Hematopoietic multipotent progenitor cell treated with erythropoietin and hydrocortisone succinate and interleukin-3 and kit ligand, for 4 days (in vitro differentiated cells): ENCODE data around the gene SUMF2.
"Not testable (repeated sequence)": the region's sequence is repeated elsewhere in the genome, so short reads cannot be mapped to it uniquely, and the experiment has no call there.

ENCODE experiments used
- DNase-seq: peaks from one replicate; pipeline ENCODE4 v3.0.0-alpha.2; 2015

The SUMF2 gene

DNA sequence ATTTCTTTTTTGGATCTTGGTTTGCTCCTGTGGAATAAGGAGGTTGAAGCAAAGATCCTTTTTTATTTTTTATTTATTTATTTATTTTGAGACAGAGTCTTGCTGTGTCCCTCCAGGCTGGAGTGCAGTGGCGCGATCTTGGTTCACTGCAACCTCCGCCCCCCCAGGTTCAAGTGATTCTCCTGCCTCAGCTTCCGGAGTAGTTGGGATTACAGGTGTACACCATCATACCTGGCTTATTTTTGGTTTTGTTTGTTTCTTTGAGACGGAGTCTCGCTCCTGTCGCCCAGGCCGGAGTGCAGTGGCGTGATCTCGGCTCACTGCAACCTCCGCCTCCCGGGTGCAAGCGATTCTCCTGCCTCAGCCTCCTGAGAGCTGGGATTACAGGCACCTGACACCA, 2.3 kb downstream of the SUMF2 start:
- not testable (repeated sequence) for DNase-seq

GRCh38 chr7:56074371-56074791, 10.3 kb downstream of the SUMF2 start:
- peak; percentile 91 for DNase-seq

DNA sequence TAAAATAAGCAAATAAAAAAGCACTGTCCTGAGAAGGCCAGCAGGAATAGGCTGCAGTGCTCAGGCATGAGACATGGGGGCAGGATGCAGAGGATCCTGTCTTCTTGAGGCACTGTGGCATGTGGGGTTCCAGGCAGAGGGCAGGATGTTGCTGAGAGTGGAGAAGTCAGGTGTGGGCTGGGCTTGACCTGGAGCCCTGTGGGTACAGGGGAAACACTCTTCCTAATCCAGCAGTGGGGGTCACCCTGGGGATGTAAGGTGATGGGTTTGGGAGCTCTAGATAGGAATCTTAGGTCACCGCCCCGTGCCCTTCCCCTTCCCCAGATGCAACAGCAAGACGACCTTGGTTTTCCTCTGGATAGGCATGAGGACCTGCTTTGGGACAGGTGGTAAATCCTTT, 13.6 kb downstream of the SUMF2 start:
- no peak for DNase-seq

DNA sequence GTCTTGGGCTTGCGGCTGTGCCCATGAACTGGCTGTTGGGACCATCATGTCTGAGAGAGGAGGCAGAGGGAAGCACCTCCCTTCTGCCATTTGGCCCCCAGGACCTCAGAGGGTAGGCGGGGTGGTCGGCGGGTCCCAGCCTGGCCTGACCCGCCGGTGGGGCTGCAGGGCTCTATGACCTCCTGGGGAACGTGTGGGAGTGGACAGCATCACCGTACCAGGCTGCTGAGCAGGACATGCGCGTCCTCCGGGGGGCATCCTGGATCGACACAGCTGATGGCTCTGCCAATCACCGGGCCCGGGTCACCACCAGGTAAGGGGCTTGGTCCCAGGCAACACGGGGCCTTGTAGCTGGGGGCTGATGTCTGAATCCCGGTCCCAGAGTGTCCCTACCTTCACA, 14.1 kb downstream of the SUMF2 start:
- DNase-seq, result no peak

DNA sequence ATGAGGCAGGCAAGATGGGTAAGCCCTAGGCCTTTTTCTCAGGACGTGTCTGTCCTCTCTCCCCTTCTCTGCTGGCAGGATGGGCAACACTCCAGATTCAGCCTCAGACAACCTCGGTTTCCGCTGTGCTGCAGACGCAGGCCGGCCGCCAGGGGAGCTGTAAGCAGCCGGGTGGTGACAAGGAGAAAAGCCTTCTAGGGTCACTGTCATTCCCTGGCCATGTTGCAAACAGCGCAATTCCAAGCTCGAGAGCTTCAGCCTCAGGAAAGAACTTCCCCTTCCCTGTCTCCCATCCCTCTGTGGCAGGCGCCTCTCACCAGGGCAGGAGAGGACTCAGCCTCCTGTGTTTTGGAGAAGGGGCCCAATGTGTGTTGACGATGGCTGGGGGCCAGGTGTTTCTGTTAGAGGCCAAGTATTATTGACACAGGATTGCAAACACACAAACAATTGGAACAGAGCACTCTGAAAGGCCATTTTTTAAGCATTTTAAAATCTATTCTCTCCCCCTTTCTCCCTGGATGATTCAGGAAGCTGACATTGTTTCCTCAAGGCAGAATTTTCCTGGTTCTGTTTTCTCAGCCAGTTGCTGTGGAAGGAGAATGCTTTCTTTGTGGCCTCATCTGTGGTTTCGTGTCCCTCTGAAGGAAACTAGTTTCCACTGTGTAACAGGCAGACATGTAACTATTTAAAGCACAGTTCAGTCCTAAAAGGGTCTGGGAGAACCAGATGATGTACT, 15.5 kb downstream of the SUMF2 start:
- DNase-seq, result no peak

DNA sequence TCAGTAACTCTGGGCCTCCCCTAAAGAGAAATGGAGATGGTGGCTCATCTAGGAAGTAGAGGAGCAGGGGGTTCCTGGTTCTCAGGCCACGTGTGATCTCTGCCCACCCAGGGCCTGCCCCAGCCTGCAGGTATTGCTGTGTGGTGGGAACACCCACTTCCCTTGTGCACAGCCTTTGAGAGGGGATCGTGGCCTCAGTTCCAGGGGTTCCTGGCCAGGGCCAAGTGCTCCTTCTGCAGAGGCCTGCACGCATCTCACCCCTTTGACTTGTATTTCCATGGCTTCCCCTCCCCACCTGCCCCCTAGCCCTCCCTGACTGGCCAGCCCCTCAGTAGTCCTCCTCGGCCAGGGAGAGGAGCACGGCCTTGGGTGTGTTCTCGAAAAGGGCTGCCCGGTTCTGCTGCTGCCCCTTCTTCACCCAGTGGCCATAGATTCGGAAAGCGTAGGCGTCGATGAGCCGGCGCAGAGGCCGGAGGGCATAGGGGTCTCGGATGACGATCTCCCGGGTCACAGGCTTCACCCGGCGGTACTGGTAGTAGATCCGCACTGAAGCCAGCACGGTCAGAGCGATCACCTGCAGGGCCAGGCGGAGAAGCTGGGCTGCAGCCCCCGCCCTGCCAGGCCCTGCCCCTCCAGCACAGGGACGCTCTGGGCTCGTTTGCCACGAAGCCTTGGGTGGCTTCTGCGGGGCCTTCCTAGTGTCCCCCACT, 16.8 kb downstream of the SUMF2 start:
- DNase-seq, result not testable (repeated sequence)

- no peak for DNase-seq
Observed at GRCh38 chr7:56081626-56082340, 17.7 kb downstream of the SUMF2 start.

DNA sequence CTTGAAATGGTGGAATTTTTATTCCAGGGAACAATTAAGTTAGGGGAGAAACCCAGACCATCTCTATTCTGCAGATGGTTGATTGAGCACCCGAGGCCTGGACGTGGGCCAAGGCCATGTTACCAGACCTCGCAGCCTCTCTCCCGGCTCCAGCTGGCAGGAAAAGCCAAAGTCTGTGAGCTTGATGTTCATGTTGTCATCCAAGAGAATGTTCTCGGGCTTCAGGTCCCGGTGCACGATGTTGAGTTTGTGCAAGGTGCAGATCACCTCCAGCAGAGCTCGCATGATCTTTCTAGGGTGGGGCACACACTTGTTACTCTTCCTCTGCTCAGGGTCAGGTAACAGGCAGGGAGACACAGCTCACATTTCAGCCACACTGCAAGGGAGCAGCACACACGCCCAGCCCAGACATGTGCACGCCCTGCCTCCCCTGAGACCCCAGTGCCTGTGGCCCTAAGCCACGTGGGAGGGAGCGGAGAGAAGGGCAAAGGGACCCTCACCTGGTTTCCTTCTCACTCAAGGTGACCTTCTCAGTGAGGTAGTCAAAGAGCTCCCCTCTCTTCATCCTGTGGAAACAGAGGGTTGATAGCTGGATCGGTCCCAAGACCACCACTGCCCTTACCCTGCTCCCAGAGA, 19.2 kb downstream of the SUMF2 start:
- DNase-seq, result no peak

DNA sequence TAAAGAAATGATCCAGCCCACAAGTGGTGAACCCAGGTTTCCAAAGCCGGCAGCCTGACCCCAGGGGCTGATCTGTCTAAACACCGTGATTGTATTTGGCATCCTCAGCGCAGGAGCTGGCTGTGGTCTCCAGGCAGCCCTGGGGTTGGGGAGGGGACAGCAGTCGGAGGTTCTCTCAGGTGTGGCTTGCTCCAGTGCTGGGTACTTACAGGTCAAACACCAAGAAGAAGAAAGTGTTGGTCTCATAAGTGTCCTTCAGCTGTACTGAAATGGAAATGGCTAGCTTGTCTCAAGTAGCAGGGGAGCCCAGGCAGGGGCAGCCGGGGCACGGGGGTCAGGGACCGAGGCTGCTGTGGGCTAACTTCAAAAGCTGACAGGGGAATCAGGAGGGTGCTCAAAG, 22.7 kb downstream of the SUMF2 start:
- no peak for DNase-seq

DNA sequence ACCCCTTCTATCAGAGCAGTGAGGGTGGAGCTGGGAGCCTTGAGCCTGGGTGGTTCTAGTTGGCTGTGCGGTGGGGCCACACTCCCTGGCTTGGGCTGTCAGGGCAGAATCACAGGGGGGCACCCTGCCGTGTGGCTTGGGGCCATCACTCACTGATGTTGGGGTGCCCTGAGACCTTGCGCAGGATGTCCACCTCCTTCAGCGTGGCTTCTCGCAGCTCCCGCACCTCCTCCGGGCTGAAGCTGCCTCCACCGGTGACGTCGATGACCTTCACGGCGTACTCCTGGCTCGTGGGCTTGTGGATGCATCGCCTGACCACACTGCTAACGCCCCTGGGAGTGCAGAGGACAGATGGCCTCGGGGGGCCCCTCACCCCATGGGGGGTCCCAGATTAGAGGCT, 23.4 kb downstream of the SUMF2 start:
- DNase-seq, result no peak

DNA sequence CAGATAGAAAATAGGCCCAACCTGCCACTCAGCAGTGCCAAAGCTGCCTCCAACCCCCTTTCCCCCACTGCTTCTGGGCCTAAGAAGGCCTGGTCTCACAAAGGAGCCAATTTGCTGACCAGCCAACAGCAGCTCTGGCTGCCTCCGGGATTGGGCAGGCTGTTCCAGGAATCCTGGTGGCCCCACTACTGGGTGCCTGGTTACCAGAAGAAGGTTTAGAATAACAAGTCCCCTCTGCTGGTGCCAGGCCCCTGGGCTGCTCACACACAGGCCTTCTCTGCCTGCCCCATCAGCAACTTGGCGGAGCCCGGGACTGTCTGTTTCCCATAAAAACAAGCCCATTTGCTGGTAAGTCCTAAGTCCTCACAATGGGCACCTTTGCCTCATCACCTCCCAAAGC, 27.5 kb downstream of the SUMF2 start:
- no peak for DNase-seq

GRCh38 chr7:56092388-56092787, 28.3 kb downstream of the SUMF2 start:
- DNase-seq, result not testable (repeated sequence)

DNA sequence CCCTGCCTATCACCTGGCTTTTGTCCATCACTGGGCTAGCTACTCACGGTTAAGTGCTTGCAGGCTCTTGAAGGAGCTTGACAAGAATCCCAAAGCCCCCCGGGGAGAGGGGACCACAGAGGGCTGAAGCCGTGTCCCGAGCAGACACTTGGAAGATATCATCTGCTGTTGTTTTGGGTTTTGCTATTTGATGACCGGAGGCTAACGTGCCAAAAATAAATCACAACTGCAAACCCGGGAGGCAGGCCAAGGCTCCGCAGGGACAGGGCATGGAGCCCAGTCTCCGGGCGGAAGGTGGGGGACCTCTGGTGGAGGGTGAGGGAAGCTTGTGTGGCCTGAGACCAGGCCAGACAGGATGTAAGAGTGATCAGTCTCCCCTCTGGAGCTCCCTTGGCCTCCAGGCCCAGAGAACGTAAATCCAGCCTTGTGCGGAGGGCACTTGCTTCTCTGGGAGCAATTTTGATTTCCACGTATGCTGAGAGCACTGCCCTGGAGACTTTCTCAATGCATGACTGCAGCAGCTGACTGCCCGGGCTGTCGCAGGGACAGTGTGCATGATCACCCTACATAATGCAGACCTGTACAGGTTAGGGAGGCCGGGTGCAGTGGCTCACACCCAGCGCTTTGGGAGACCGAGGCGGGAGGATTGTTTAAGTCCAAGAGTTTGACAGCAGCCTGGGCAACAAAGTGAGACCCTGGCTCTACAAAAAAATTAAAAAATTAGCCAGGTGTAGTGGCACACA, 28.9 kb downstream of the SUMF2 start, which contains the start of gene PHKG1:
PHKG1 (minus strand) TSS at position 164 of the 743 bp plus-strand sequence. CDS start 4,011 bp downstream, outside the sequence.
- DNase-seq, result peak; percentile 47

GRCh38 chr7:56097700-56098099, 33.6 kb downstream of the SUMF2 start:
- DNase-seq, result peak; percentile 68

DNA sequence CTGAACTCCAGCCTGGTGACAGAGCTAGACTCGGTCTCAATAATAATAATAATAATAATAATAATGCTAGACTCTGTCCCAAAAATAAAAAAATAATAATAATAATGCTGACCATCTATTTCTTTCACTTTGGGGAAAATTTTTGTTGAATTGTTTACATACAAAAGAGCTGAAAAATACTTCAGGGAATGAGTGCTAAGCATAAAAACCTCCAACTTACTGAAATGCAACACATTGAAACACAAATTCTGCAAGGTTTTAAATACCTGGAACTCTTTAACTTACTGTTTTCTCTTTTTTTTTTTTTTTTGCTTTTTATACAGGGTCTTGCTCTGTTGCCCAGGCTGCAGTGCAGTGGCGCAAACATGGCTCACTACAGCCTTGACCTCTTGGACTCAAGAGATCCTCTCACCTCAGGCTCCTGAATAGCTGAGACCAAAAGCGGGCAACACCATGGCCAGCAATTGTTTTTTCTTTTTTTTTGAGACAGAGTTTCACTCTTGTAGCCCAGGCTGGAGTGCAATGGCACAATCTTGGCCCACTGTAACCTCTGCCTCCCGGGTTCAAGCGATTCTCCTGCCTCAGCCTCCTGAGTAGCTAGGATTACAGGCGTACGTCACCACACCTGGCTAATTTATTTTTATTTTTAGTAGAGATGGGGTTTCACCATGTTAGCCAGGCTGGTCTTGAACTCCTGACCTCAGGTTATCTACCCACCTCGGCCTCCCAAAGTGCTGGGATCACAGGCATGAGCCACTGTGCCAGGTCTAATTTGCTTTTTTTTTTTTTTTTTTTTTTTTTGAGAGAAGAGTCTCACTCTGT, 34.3 kb downstream of the SUMF2 start:
- not testable (repeated sequence) for DNase-seq

GRCh38 chr7:56099653-56100052, 35.6 kb downstream of the SUMF2 start:
- DNase-seq, result no peak

DNA sequence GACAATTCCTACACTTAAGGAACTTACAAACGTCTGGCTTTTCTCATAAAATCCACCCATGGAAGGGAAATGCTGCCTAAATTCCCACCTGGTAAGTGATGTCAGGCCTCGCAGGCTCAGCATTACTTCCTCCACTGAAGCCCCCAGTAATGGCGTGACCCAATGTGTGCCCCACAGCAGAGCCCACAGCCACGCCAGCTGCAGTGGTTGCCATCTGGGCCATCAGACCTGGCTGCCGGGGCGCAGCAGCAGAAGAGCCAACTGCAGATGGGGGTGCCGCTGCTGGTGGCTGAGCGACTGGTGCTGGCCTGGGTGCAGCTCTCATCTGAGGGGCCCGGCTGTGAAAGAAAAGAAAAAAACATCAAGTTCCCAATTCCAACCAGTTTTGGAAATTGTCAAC, 40.1 kb downstream of the SUMF2 start:
- not testable (repeated sequence) for DNase-seq

GRCh38 chr7:56105508-56105907, 41.4 kb downstream of the SUMF2 start:
- DNase-seq, result peak; percentile 67

GRCh38 chr7:56106108-56107073, 42.3 kb downstream of the SUMF2 start, which contains the start of gene CHCHD2:
TSS of gene CHCHD2 (minus strand) at chr7:56106476. CDS start at chr7:56106413, 63 bp downstream.
- peak; percentile 99 for DNase-seq

DNA sequence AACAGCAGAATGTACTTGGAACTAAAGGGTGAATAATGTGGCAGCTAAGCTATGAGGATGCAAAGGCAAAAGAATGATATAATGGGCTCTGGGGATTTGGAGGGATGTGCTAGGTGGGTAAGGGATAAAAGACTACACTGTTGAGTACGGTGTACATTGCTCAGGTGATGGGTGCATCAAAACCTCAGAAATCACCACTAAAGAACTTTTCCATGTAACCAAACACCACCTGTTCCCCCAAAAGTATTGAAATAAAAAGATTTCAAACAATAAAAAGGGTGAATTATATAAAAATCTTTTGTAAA, 43.8 kb downstream of the SUMF2 start:
- no peak for DNase-seq
